Liver (tissue), 9 donors: ENCODE results near the gene RELN. TPM values are rescaled to one million over a fixed set of nuclear protein-coding genes. Genes with fewer than 3 reads are reported as not detected.

Source experiments
- DNase-seq: peaks from one replicate; pipeline ENCODE4 v3.0.0-alpha.2; 2017; ENCODE audit warnings: low spot score
- H3K27ac ChIP-seq, 2 donors: one replicate each; pipeline ENCODE4 v1.7.0; 2013; ENCODE audit warnings: inconsistent platforms in 2 of 2, low read length in 2 of 2, control low read depth in 1 of 2, low read depth in 1 of 2, mild to moderate bottlenecking in 1 of 2
- H3K27me3 ChIP-seq, 4 donors: one replicate each; pipeline versions ENCODE4 v1.6.1 to v1.7.0; 2013; ENCODE audit warnings: low read length in 3 of 4, inconsistent platforms in 1 of 4, mild to moderate bottlenecking in 1 of 4, moderate library complexity in 1 of 4; ENCODE audit not compliant: control insufficient read depth in 4 of 4, insufficient read depth in 4 of 4
- H3K36me3 ChIP-seq, 4 donors: one replicate each; pipeline versions ENCODE4 v1.6.1 to v1.7.0; 2013; ENCODE audit warnings: low read length in 3 of 4, mild to moderate bottlenecking in 3 of 4, low read depth in 1 of 4, moderate library complexity in 1 of 4; ENCODE audit not compliant: control insufficient read depth in 4 of 4, insufficient read depth in 3 of 4
- H3K4me1 ChIP-seq, 4 donors: one replicate each; pipeline versions ENCODE4 v1.6.1 to v1.7.0; 2013; ENCODE audit warnings: low read length in 3 of 4, mild to moderate bottlenecking in 3 of 4, moderate library complexity in 1 of 4; ENCODE audit not compliant: control insufficient read depth in 4 of 4, insufficient read depth in 4 of 4
- H3K4me3 ChIP-seq, 3 donors: one replicate each; pipeline versions ENCODE4 v1.6.1 to v1.7.0; 2013; ENCODE audit warnings: low read length in 3 of 3, control low read depth in 1 of 3, low read depth in 1 of 3, mild to moderate bottlenecking in 1 of 3
- H3K9ac ChIP-seq, 2 donors: one replicate each; pipeline ENCODE4 v1.7.0; 2013; ENCODE audit warnings: low read length in 2 of 2, mild to moderate bottlenecking in 2 of 2, moderate library complexity in 2 of 2, control low read depth in 1 of 2, low read depth in 1 of 2
- H3K9me3 ChIP-seq, 4 donors: one replicate each; pipeline versions ENCODE4 v1.6.1 to v1.7.0; 2013; ENCODE audit warnings: low read length in 3 of 4; ENCODE audit not compliant: control insufficient read depth in 4 of 4
- ATF3 ChIP-seq: IDR thresholded peaks from 2 replicates; pipeline ENCODE4 v1.6.1; 2016; ENCODE audit warnings: antibody characterized with exemption
- CTCF ChIP-seq: fragments of 150-350 bp; IDR thresholded peaks from 2 replicates; pipeline ENCODE4 v1.5.1; 2017; ENCODE audit warnings: improper control_type of control experiment, low read depth, low read length; ENCODE audit not compliant: missing input control
- EGR1 ChIP-seq, 2 donors: IDR thresholded peaks; 2 replicates each; pipeline ENCODE4 v1.6.1; 2016 to 2018; ENCODE audit warnings: antibody characterized with exemption in 2 of 2, low read depth in 2 of 2
- FOXA1 ChIP-seq: IDR thresholded peaks from 2 replicates; pipeline ENCODE4 v1.6.1; 2016; ENCODE audit warnings: antibody characterized with exemption
- FOXA2 ChIP-seq: IDR thresholded peaks from 2 replicates; pipeline ENCODE4 v1.6.1; 2016; ENCODE audit warnings: antibody characterized with exemption
- GABPA ChIP-seq, 2 donors: IDR thresholded peaks in 1 of 2; conservative IDR thresholded peaks in 1 of 2; 2 replicates each; pipeline ENCODE4 v1.6.1; 2016; ENCODE audit warnings: antibody characterized with exemption in 2 of 2, mild to moderate bottlenecking in 1 of 2, moderate library complexity in 1 of 2
- HNF4A ChIP-seq, 2 donors: conservative IDR thresholded peaks; 2 replicates each; pipeline ENCODE4 v1.6.1; 2016; ENCODE audit warnings: antibody characterized with exemption in 2 of 2, mild to moderate bottlenecking in 2 of 2
- JUND ChIP-seq, 2 donors: IDR thresholded peaks; 2 replicates each; pipeline ENCODE4 v1.6.1; 2016; ENCODE audit warnings: antibody characterized with exemption in 2 of 2
- MAX ChIP-seq: IDR thresholded peaks from 2 replicates; pipeline ENCODE4 v1.6.1; 2016; ENCODE audit warnings: antibody characterized with exemption
- NR2F2 ChIP-seq: IDR thresholded peaks from 2 replicates; pipeline ENCODE4 v1.6.1; 2016; ENCODE audit warnings: antibody characterized with exemption
- REST ChIP-seq: IDR thresholded peaks from 2 replicates; pipeline ENCODE4 v1.6.1; 2016; ENCODE audit warnings: antibody characterized with exemption, mild to moderate bottlenecking
- RXRA ChIP-seq, 2 donors: IDR thresholded peaks; 2 replicates each; pipeline ENCODE4 v1.6.1; 2017 to 2018; ENCODE audit warnings: antibody characterized with exemption in 2 of 2, mild to moderate bottlenecking in 1 of 2
- TAF1 ChIP-seq: conservative IDR thresholded peaks from 2 replicates; pipeline ENCODE4 v1.6.1; 2016; ENCODE audit warnings: antibody characterized with exemption, mild to moderate bottlenecking
- YY1 ChIP-seq: IDR thresholded peaks from 2 replicates; pipeline ENCODE4 v1.6.1; 2016; ENCODE audit warnings: antibody characterized with exemption, mild to moderate bottlenecking
- ZBTB33 ChIP-seq: IDR thresholded peaks from 2 replicates; pipeline ENCODE4 v1.6.1; 2016; ENCODE audit warnings: antibody characterized with exemption
- WGBS: extraction: QIAGEN DNeasy Blood & Tissue Kit; methylation state at CpG from one replicate; pipeline ENCODE4 v1.1.7; 2013; 5-methylcytosine and 5-hydroxymethylcytosine counted together
- polyA plus RNA-seq, 2 donors: library from polyadenylated mRNA; stranded (reverse) in 1 of 2; unstranded in 1 of 2; fragments of 200-250 nt in 1 of 2; fragments of >200 nt in 1 of 2; fragmentation: Nextera tagmentation in 1 of 2; extraction: Ambion mirVana in 1 of 2; gene quantifications; one replicate each; pipeline versions ENCODE4 v1.2.1 to v1.2.3, GENCODE V29; 2013 to 2015
- total RNA-seq, 2 donors: library from RNA; depleted of rRNA; stranded (reverse); fragments of >200 nt; gene quantifications; one replicate each; pipeline ENCODE4 v1.2.3, GENCODE V29; 2014
- donor health status: healthy.
- donor health status: healthy.
- donor health status: healthy.
- donor health status: healthy.
- donor health status: healthy.

The RELN gene
- total and polyA plus RNA-seq, 4 donors = 10.0 to 69.8 (median 28.4) TPM

GRCh38 chr7:104035351-104035750 lies 45.9 kb upstream of the RELN start:
- Histone ChIP-seq H3K36me3 (no peaks in the 10 kb centered on the region), H3K27me3 (no peaks in the 10 kb centered on the region), H3K27ac (no peak overlapping the region), H3K9ac (no peak overlapping the region), H3K4me1 (no peaks in the 10 kb centered on the region), H3K9me3 (peaks cover 0 to 9% (median 2%) of the 10 kb centered on the region in 4 donors), H3K4me3 (no peak overlapping the region)
- 76% methylated on average over 4 of the region's 4 CpGs for WGBS
- TF ChIP-seq HNF4A (conservative IDR thresholded peaks at IDR 0.05) = no peak
- TF ChIP-seq RXRA (IDR thresholded peaks at IDR 0.05) = no peak
- TF ChIP-seq FOXA1 = no peak
- TF ChIP-seq GABPA (IDR thresholded peaks at IDR 0.05 in 1 of 2, conservative IDR thresholded peaks at IDR 0.05 in 1 of 2) = no peak
- no peak for TF ChIP-seq EGR1 (IDR thresholded peaks at IDR 0.05; ENCODE audit: low read depth in 2 of 2)
- no peak for TF ChIP-seq ATF3
- no peak for TF ChIP-seq REST
- no peak for TF ChIP-seq YY1
- no peak for TF ChIP-seq JUND (IDR thresholded peaks at IDR 0.05)
- no peak for TF ChIP-seq CTCF
- TF ChIP-seq FOXA2 = no peak
- TF ChIP-seq ZBTB33 = no peak
- no peak for TF ChIP-seq MAX
- no peak for DNase-seq

- H3K36me3 ChIP-seq = no peaks in the 10 kb centered on the region
- no peaks in the 10 kb centered on the region for H3K27me3 ChIP-seq
- no peak for DNase-seq
- H3K9me3 ChIP-seq = peaks cover 0 to 9% (median 2%) of the 10 kb centered on the region in 4 donors
- H3K4me1 ChIP-seq = no peaks in the 10 kb centered on the region
- no peak overlapping the region for H3K27ac ChIP-seq
- H3K4me3 ChIP-seq = peak overlapping the region in 1 of 3 donors; percentile 46
- no peak overlapping the region for H3K9ac ChIP-seq
- 96% methylated on average over 1 of the region's 1 CpG for WGBS
- no peak for TF ChIP-seq TAF1
- no peak for TF ChIP-seq ATF3
- TF ChIP-seq ZBTB33 = no peak
- TF ChIP-seq MAX = no peak
- no peak for TF ChIP-seq FOXA2
- no peak for TF ChIP-seq NR2F2
- TF ChIP-seq RXRA (IDR thresholded peaks at IDR 0.05) = no peak
- TF ChIP-seq CTCF = no peak
Observed at GRCh38 chr7:104034679-104035078, 45.2 kb upstream of the RELN start.
